Effector memory CD4-positive, alpha-beta T cell (primary cell): Measurements from ENCODE around the gene CRIM1.

ENCODE experiments used
- DNase-seq, 3 donors: peaks; one replicate each; pipeline ENCODE4 v3.0.0-alpha.2; 2020
- H3K27ac ChIP-seq: 2 replicates; pipeline ENCODE4 v1.7.0; 2013; ENCODE audit warnings: mild to moderate bottlenecking, low read length, moderate library complexity; ENCODE audit not compliant: insufficient read depth, poor library complexity, severe bottlenecking
- H3K27me3 ChIP-seq: replicated peaks from 2 replicates; pipeline ENCODE4 v1.7.0; 2013; ENCODE audit warnings: mild to moderate bottlenecking, low read length; ENCODE audit not compliant: insufficient read depth, control insufficient read depth, poor library complexity, severe bottlenecking
- H3K36me3 ChIP-seq: 2 replicates; pipeline ENCODE4 v1.7.0; 2013; ENCODE audit warnings: mild to moderate bottlenecking, low read length, moderate library complexity; ENCODE audit not compliant: control insufficient read depth, insufficient read depth
- H3K4me1 ChIP-seq: 2 replicates; pipeline ENCODE4 v1.7.0; 2013; ENCODE audit warnings: low read length, mild to moderate bottlenecking; ENCODE audit not compliant: control insufficient read depth, insufficient read depth, poor library complexity, severe bottlenecking
- H3K4me3 ChIP-seq: 2 replicates; pipeline ENCODE4 v1.7.0; 2013; ENCODE audit warnings: low read length, low read depth, mild to moderate bottlenecking; ENCODE audit not compliant: insufficient read depth, poor library complexity, severe bottlenecking
- H3K9me3 ChIP-seq: 2 replicates; pipeline ENCODE4 v1.7.0; 2013; ENCODE audit warnings: mild to moderate bottlenecking, low read length, moderate library complexity; ENCODE audit not compliant: control insufficient read depth

The CRIM1 gene

DNA sequence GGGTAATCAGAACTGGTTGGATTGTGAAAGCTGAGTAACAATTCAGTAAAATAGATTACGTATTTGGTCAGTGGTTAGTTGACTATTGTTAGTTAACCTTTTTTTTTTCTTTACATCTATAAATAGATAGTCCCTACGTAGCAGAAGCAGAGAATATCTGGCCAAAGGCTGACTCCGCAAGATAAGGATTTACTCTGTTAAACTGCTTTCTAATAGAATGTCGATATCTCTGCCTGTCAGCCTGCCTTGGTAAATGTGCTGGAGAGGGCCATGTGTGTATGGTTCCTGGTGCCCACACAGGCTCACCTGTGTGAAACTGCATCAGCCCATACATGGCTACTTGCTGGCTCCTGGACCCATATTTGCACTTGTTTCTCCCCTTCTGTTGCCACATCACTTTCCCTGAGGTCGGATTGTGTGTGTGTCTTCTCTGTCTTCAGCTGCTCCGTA is 94.4 kb downstream of the CRIM1 start:
- no peak for DNase-seq
- H3K4me3 ChIP-seq, result no peak overlapping the region
- no peaks in the 10 kb centered on the region for H3K9me3 ChIP-seq
- no peaks in the 10 kb centered on the region for H3K4me1 ChIP-seq
- H3K36me3 ChIP-seq, result no peaks in the 10 kb centered on the region
- H3K27ac ChIP-seq, result no peak overlapping the region
- H3K27me3 ChIP-seq, result no peaks in the 10 kb centered on the region

DNA sequence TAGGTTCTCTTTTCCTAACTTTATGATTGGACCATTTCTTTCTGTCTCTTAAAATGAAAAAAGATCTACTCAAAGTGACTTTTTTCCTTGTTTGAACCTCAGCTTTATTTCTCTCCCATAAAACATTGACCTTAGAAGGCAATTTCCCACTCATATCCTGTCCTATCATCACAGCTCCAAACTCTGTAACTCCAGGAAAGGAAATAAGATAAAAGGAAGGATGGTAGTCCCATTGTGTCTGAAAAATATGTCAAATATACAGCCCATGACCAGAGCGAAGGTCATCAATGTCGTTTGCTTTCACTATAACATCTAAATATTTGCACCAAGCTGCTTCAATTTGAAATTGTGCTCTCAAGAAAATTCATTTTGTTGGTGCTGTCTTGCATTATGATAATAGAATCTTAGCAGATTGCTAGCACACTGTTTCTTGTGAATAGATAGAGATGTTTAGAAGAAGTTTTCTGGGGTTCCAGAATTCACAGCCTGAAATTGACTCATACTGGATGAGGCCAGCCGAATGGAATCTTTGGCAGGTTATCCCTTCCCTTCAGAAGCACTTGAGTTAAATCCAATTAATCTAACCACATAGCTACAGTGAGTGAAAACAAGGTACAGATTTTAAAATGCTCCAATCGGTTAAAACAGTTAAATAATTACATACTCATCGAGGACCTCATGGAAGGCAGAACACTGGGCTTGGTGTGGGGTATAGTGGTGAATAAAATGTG is 95.1 kb downstream of the CRIM1 start:
- Histone ChIP-seq H3K27ac (no peak overlapping the region), H3K9me3 (no peaks in the 10 kb centered on the region), H3K27me3 (no peaks in the 10 kb centered on the region), H3K36me3 (no peaks in the 10 kb centered on the region), H3K4me3 (no peak overlapping the region), H3K4me1 (no peaks in the 10 kb centered on the region)
- no peak for DNase-seq

DNA sequence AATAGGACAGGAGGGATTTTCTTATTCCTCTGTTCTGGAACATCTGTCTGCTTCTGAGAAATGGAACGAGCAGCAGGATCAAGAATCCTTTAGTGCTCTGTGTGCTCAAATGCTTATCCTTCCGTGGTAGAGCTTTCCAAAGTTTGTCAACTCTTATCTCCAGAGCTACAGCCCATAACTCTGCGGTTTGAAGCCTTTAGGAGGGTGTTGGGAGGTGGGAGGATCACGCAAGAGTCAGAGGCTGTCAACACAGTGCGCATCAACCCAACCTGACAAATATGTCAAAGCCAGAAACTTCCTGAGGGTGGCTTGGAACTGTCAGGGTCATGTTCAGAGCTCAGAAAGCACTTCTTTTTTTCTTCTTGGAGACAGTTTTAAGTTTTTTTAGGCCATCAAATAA is 95.9 kb downstream of the CRIM1 start:
- DNase-seq, result no peak
- Histone ChIP-seq H3K9me3 (no peaks in the 10 kb centered on the region), H3K36me3 (no peaks in the 10 kb centered on the region), H3K27ac (no peak overlapping the region), H3K4me1 (no peaks in the 10 kb centered on the region), H3K27me3 (no peaks in the 10 kb centered on the region), H3K4me3 (no peak overlapping the region)

DNA sequence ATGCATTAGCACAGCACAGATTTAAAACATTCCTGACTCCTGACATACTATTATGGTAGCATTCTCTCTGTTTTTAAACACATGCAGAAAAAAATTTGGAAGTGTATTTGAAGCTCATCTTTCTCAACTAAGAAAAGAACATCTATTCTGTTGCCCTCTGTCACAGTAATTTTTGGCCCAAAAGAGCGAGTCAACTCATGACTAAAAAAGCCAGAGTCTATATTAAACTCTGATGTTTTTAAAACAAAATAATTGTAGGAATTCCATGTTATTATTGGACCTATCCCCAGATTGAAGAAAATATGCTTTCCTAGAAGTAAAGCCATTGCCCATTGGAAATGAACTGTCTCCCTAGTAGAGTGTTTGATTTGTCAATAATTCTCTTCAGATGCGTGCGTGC is 96.7 kb downstream of the CRIM1 start:
- no peaks in the 10 kb centered on the region for H3K9me3 ChIP-seq
- H3K27me3 ChIP-seq, result no peaks in the 10 kb centered on the region
- no peak overlapping the region for H3K4me3 ChIP-seq
- H3K4me1 ChIP-seq, result no peaks in the 10 kb centered on the region
- no peaks in the 10 kb centered on the region for H3K36me3 ChIP-seq
- DNase-seq, result no peak
- H3K27ac ChIP-seq, result no peak overlapping the region

DNA sequence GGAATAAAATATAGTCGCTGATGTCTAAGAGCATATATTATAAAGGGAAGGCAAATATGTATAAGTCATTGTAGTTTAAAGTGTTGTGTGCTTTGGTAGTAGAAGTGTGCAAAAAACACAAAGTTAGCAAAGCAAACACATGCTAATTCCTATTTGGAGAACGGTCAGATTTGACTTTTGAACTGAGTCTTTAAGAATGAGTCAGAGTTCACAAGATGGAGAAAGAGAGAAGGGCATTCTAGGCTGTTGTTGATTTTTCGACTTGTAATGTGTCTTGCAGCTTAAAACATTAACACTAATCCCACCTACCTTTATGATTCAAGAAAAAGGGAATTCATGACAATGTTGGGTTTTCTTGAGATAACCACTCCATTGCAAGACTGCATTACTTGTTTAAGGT is 98.1 kb downstream of the CRIM1 start:
- Histone ChIP-seq H3K4me1 (no peaks in the 10 kb centered on the region), H3K9me3 (no peaks in the 10 kb centered on the region), H3K27ac (no peak overlapping the region), H3K36me3 (no peaks in the 10 kb centered on the region), H3K4me3 (no peak overlapping the region), H3K27me3 (no peaks in the 10 kb centered on the region)
- DNase-seq, result no peak

DNA sequence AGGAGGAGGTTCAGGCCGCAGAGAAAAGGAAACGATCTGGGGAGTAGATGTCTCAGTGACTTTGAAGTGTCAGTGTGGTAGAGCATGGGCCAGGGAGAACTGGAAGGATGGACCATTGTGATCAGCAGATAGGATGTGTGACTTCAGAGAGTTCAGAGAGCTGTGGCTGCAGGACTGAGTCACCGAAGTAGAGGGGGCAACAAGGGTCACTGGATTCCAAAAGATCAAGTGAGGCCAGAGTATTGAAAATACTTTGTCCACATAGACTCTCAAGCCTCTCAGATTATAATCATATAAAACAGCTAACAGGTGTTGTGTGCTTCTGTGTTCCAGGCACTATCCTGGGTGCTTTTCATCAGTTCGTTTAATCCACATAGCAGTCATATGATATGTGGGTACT is 99.4 kb downstream of the CRIM1 start:
- H3K27me3 ChIP-seq, result no peaks in the 10 kb centered on the region
- no peaks in the 10 kb centered on the region for H3K36me3 ChIP-seq
- H3K4me3 ChIP-seq, result no peak overlapping the region
- H3K9me3 ChIP-seq, result no peaks in the 10 kb centered on the region
- no peak overlapping the region for H3K27ac ChIP-seq
- no peak for DNase-seq
- H3K4me1 ChIP-seq, result no peaks in the 10 kb centered on the region

DNA sequence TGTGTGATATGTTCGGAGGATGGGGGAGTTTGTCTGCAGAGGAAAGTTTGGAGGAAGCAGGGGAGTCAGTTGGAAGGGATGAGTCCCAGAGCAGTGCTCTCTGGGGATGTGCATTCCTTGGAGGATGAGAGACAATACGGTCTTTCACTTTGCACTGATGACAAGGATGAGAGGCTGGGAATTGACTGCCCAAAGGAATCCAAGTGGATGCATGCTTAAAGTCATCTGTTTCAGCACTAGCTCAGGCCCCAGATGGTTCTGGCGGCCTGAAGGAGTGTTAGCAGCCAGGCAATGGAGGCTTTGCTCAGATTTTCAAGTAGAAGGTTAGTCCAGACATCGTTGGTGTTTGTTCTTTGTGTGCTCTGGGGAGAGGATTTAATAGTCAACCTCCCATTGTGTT is 100.2 kb downstream of the CRIM1 start:
- H3K27me3 ChIP-seq, result no peaks in the 10 kb centered on the region
- no peak overlapping the region for H3K4me3 ChIP-seq
- H3K9me3 ChIP-seq, result no peaks in the 10 kb centered on the region
- no peak for DNase-seq
- H3K27ac ChIP-seq, result no peak overlapping the region
- H3K4me1 ChIP-seq, result peaks cover 3% of the 10 kb centered on the region
- H3K36me3 ChIP-seq, result no peaks in the 10 kb centered on the region

DNA sequence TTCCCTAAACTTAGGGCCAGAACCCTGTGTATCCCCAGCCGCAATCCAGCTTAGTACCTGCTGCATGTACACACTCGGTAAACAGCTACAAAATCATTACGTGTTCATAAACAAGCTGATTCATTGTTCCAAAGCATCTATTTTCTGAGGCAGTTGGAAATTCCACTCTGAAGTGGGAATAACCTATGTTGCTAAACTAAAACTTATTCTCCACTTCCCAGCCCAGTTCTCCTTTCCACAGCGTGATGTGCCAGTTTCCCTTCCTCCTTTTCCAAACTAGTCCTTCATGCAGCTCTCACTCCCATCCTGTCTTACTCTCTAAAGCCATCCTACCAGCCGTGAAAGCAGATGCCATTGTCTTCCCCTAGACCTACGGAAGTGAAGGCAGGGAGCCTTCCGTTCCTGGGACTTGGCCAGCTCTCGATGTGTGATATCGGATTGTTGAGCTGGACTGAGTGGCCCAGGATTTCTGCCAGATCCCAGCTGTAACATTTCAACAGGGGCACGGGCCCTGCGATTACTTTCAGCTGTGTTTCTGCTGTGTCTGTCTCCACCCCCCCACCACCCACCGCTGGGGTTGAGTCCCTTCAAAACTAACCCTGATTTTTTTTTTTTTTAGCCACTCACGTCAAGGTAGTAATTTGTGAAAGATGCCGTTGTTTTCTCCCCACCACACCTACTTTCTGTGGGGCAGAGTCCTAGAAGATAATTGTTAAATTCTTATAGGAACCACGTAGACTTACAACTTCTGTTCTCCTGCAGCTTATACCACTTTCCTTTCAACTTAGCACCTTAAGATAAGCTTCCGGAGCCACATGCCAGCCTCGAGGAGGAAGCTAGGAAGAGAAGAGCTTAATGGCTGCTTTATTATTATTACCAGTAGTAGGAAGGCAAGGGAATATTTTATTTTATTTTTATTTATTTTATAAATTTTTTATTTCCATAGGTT is 100.9 kb downstream of the CRIM1 start:
- peaks cover 10% of the 10 kb centered on the region for H3K4me1 ChIP-seq
- no peaks in the 10 kb centered on the region for H3K27me3 ChIP-seq
- H3K9me3 ChIP-seq, result no peaks in the 10 kb centered on the region
- no peak overlapping the region for H3K4me3 ChIP-seq
- H3K36me3 ChIP-seq, result no peaks in the 10 kb centered on the region
- no peak for DNase-seq
- H3K27ac ChIP-seq, result no peak overlapping the region

DNA sequence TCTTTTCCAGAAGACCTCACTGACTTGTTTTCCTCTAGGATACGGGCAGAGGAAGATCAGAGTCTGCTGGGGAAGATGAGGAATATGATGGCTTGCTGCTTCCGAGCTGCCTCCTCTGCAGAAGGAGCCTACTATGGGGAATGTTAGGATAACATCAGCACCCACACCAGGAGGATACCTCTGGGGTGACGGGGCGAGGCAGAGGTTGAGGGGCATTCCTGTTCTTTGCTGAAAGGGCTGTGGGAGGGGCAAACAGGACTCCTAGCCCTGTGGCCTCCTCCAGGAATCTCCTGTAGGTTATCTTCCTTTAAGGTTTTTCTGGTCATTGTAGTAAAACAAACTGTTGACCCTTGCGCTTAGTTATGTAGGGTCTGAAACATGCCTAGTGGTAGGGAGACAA is 102.5 kb downstream of the CRIM1 start:
- DNase-seq, result no peak
- H3K27ac ChIP-seq, result no peak overlapping the region
- no peaks in the 10 kb centered on the region for H3K9me3 ChIP-seq
- no peaks in the 10 kb centered on the region for H3K27me3 ChIP-seq
- H3K36me3 ChIP-seq, result no peaks in the 10 kb centered on the region
- H3K4me1 ChIP-seq, result peaks cover 11% of the 10 kb centered on the region
- H3K4me3 ChIP-seq, result no peak overlapping the region

DNA sequence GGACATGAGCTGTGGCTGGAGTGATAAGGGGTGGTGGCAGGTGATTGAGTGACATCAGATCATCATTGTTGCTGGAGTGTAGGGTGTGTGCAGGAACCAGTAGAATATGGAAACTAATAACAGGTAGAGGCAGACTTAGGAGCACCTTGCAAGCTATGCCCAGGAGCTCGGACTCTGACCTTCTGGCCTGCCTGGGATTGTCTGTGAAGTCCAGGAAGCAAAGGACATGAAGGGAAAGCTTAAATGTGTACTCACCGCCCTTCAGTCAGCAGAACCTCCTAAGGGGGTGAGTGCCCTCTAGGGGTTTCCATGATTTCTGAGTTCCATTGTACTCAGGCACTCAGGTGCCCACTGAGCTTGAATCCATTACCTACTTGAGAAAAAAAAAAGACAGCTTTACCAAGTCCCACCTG is 104.2 kb downstream of the CRIM1 start:
- H3K4me3 ChIP-seq, result no peak overlapping the region
- H3K36me3 ChIP-seq, result no peaks in the 10 kb centered on the region
- no peak for DNase-seq
- H3K27ac ChIP-seq, result no peak overlapping the region
- peaks cover 11% of the 10 kb centered on the region for H3K4me1 ChIP-seq
- H3K9me3 ChIP-seq, result no peaks in the 10 kb centered on the region
- no peaks in the 10 kb centered on the region for H3K27me3 ChIP-seq
